G401.6 (cell line): ENCODE results near the gene SIPA1L3.
"Not testable (repeated sequence)": the region's sequence is repeated elsewhere in the genome, so short reads cannot be mapped to it uniquely, and the experiment has no call there.

Source experiments
- FAIRE-seq: peaks from 2 replicates; lab custom pipeline; 2012; peaks lifted over from hg19 to GRCh38; lab: Jason Lieb, UNC

The SIPA1L3 gene

DNA sequence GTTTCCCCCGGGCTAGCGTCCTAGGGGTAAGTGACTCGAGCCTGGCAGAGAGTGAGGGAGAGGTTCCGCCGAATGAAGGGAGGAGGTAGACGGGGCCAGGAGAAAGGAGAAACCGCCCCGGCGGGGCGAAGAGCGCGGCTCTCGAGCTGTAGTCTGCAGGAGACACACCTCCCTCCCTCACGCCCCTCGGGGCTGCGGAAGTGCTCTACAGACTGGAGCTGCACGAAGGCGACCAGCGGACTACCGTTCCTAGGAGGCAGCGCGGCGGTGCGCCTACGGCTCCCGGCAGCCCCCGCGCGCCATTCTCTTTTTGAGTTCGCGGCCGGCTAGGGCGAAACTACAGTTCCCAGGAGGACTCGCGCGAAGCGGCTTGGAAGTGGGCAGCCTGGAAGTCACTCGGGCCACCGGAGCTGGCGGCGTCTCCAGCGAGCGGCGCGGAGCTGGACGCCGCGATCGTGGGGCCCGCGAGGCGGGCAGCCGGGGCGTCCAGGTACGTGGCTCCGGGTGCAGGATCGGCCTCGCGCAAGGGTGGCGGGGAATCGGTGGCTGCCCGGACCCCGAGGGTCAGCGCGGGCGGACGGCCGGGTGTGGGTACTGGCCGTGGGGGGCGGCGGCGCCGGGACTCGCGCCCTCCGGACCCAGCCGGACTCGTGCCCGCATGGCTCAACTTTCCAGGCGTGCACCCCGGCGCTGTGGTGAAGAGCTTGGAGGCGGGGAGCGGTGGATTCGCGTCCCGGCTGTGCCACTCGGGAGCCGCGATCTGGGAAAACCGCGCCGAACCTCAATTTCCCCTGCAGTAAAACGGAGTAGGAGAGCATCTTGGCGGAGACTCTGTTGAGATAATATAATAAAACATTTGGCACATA lies at the start of gene SIPA1L3:
TSS of gene SIPA1L3 (plus strand) at position 340 of the 866 bp plus-strand sequence. CDS start 174,358 bp downstream, outside the sequence.
- FAIRE-seq: peak; percentile 90

- FAIRE-seq: no peak
Measured at GRCh38 chr19:37864501-37864900, 42.5 kb upstream of the SIPA1L3 start.

GRCh38 chr19:37865930-37866329 lies 41.1 kb upstream of the SIPA1L3 start:
- FAIRE-seq: not testable (repeated sequence)

DNA sequence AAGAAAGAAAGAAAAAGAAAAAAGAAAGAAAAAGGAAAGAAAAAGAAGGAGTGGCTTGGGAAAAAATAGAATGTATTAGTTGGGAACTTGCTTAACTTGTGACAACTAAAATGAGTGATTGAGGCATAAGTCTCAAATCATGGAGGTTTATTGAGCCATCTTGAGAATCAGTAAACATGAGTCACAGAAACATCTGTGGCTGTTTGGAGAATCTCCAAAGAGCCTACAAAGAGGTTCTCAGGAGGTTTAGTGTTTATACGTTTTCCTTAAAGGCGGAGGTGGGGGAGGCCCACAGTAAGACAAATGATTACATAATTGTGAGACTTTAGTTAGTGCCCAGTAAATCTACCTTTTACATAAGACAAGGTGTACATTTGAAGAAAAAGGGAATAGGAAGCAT lies 39.2 kb upstream of the SIPA1L3 start:
- FAIRE-seq: no peak

- no peak for FAIRE-seq
Measured at GRCh38 chr19:37869766-37870340, 37.2 kb upstream of the SIPA1L3 start.

- FAIRE-seq: no peak
Measured at GRCh38 chr19:37872383-37872782, 34.6 kb upstream of the SIPA1L3 start.

DNA sequence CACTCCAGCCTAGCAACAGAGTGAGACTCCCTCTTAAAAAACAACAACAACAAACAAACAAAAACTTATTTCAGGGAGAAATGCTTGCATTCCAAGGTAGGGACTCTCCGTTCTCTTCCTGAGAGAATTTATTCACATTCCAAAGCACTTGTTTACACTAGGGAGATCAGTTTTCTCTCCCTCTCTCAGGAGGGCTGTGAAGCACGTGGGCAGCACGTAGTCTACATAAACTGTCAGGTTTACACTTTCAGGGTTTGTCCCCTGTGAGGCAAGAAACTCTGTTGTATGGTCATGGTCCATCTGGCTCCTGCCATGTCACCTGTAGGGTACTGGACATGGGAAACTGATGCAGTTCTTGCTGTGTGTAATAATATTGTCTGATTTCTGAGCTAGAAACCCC lies 32.2 kb upstream of the SIPA1L3 start:
- no peak for FAIRE-seq

DNA sequence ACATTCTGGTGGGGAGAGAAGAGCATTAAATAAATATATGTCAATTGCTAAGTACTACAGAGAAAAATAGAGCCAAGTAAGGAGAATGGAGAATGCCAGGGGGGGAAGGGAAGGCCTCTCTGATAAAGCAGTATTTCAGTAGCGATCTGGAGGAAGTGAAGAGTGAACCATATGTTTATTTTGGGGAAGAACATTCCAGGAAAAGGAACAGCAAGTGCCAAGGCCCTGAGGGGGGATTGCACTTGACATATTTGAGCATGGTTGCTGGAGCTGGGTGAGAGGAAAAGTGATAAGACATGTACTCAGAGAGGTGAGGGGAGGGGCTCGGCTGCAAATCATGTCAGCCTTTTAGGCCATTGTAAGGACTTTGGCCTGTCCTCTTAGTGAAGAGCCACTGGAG lies 31.0 kb upstream of the SIPA1L3 start:
- FAIRE-seq: no peak

- no peak for FAIRE-seq
Measured at GRCh38 chr19:37877147-37877546, 29.9 kb upstream of the SIPA1L3 start.

DNA sequence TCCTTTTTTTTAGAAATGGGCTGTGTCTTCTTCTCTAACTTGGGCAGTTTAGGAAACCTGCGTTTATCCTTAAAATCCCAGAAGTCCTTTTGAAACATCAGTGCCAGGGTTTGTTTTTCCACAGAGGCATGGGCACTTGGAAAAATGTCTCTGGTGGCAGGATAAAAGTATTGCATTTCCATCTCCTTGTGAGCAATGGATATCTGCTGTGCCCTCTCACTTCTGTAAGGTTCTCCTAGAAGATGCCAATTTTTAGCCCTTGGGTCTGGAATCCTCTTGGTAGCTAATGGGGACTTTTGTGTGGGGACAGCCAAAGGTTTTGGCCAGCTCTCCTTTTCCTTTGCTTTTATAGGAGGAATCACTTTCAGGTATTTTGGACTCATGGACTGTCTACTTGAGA lies 21.6 kb upstream of the SIPA1L3 start:
- FAIRE-seq: no peak

DNA sequence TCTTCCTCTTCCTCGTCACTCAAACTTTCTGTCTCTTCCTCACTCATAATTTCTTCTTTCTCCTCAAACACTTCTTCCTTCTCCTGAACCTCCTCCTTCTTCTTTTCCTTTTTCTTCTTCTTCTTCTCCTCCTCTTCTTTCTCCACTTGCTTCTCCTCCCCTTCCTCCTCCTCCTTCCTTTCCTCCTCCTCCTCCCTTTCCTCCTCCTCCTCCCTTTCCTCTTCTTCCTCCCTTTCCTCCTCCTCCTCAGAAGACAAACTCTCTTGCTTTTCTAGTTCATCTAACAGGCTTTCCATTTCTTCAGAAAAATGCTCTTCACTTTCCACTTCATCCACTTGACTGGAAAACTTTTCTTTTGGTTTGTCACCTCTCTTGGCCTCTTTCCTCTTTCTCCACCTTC lies 20.4 kb upstream of the SIPA1L3 start:
- FAIRE-seq: no peak

DNA sequence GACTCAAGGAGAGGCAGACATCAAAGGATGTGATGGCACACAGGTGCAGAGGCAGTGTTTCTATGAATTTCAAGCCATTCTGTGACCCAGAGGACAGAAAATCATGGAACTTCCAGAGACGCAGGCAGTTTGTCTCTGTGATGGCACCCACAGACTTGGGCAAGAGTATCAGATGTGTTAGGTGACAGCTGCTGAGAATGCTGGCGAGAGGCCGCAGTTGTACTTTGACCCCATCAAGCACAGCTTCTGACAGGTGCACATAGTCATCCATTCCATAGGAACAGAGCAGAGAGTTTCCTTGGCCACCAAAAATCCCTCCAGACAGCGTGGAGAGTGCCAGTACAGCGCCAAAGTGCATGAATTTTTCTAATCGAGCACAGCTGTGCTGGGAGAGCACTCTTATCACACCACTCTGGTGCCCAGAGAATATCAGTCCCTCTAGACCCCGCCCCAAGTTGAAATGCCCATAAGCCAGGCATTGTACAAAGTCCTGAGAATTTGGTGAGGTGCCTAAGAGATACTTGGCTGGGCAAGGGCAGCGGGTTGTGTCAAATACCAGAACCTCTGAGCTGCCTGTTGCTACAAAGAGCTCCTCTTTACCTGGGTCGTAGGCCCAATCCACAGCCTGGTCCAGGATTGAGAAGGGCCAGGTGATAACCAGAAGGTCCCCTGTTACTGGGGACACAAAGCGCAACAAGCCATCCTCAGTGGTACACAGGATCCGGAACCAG lies 13.0 kb upstream of the SIPA1L3 start:
- no peak for FAIRE-seq

- FAIRE-seq: no peak
Measured at GRCh38 chr19:37896180-37896579, 10.8 kb upstream of the SIPA1L3 start.

- no peak for FAIRE-seq
Measured at GRCh38 chr19:37899453-37899852, 7.6 kb upstream of the SIPA1L3 start.

GRCh38 chr19:37899966-37900365 lies 7.0 kb upstream of the SIPA1L3 start:
- FAIRE-seq: no peak

GRCh38 chr19:37902668-37903067 lies 4.3 kb upstream of the SIPA1L3 start:
- peak; percentile 78 for FAIRE-seq

DNA sequence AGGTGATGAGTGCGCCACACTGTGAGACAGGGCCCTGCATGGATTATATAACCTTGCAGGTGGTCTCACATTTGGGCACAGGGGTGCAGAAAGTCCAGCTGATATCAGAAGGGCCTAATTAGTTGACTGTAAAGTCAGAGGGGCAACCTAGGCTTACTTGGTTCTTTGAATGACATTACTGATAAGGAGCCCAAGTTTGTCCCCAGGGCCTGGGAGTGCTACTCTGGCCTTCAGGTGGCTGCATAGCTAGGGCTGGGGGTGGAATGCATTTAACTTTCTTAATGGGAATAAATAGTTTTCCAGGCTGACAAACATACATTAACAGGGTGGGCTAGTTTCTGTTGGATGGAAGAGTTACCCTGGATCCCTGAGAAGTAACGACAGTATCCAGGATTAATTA lies 3.9 kb upstream of the SIPA1L3 start:
- FAIRE-seq: no peak

GRCh38 chr19:37905946-37906868 lies 801 bp upstream of the SIPA1L3 start, which contains the start of gene WDR87:
Gene WDR87, minus strand, starts transcription at chr19:37906594. Its CDS starts 8,355 bp downstream, at chr19:37898239.
- no peak for FAIRE-seq

DNA sequence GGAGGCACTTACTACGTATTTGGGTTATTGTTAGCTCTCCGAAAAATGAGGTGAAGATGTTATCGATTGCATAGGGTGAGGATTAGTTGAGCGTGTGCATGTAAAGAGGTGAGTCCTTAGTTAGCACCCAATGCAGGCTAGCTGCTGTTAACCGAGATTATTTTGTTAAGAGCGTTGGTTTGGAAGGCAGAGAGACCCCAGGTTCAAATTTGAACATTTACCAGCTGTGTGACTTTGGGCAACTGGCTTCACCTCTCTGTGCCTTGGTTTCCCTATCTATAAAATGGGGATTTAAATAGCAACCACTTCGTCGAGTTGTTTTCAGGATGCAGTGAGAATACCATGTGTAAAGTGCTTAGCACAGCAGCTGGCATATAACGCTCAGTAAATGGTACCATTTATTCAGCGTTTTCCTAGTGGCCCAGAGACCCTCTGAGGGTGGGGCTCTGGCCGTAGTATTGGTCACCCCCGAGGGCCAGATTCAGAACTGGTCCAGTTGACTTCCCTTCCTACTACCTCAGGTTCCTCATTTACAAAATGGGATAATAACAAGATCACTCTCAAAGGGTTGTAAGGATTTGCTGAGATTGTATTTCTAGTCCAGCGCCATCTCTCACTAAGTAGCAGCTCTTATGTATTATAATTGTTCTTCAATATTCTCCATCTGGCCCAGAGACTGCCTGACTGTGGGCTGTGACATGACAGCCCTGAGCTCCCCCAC lies 887 bp downstream of the SIPA1L3 start:
- no peak for FAIRE-seq

GRCh38 chr19:37909661-37910199 lies 2.7 kb downstream of the SIPA1L3 start:
- FAIRE-seq: no peak

DNA sequence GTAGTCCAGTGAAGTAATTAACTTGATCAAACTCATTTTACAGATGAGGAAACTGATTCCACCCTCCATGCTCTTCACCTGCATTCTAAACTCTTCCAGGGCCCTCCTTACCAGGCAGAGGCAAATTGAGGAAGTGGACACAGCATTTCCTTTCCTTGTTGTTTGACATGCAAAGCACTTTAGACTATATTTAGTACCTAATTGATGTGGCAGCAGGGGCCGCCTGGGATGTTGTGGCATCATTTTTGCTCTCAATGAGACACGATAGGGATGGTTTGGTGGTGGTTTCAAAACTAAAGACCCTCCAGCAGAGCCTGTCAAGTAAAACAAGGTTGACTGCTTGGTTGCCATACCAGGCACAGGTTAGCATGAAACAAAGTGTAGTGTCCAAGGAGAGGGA lies 7.9 kb downstream of the SIPA1L3 start:
- FAIRE-seq: no peak
